ENCODE data around the gene SIL1. TPM values are rescaled to one million over a fixed set of nuclear protein-coding genes. Genes with fewer than 3 reads are reported as not detected.

Gene SIL1
- total and polyA plus RNA-seq, 2 donors from 2014 or later = 48.6 to 91.7 TPM

DNA sequence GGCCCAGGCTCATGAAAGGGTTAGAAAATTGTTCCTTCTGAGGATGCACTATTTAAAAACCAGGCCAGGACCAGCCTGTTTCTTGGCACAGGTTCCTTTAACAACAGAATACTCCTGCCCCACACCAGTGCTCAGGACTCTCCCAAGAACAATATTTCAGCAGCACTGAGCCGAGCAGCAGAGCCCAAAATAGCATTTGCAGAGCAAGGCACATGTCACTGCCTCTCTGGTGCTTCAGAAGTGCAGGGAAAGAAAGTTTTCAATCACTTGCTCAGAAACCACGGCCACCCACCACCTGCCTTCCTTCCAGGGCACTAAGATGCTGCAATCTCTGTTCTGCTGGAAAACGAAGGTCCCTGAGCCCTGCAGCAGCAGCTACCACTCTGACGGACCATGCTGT is 77.6 kb downstream of the SIL1 start:
- DNase-seq (no peak), FAIRE-seq (no peak)
- TF ChIP-seq, protein P1, sequence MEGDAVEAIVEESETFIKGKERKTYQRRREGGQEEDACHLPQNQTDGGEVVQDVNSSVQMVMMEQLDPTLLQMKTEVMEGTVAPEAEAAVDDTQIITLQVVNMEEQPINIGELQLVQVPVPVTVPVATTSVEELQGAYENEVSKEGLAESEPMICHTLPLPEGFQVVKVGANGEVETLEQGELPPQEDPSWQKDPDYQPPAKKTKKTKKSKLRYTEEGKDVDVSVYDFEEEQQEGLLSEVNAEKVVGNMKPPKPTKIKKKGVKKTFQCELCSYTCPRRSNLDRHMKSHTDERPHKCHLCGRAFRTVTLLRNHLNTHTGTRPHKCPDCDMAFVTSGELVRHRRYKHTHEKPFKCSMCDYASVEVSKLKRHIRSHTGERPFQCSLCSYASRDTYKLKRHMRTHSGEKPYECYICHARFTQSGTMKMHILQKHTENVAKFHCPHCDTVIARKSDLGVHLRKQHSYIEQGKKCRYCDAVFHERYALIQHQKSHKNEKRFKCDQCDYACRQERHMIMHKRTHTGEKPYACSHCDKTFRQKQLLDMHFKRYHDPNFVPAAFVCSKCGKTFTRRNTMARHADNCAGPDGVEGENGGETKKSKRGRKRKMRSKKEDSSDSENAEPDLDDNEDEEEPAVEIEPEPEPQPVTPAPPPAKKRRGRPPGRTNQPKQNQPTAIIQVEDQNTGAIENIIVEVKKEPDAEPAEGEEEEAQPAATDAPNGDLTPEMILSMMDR (IDR thresholded peaks at IDR 0.05; ENCODE audit: borderline replicate concordance, extremely low read depth, insufficient read depth) = no peak
- no peak overlapping the region for H3K9ac ChIP-seq (ENCODE audit: low read length in 3 of 3)
- intact Hi-C loops (cut with DNase I) = no loop called here
- H3K27me3 ChIP-seq (ENCODE audit: control insufficient read depth, insufficient read depth, low read length) = no peaks in the 10 kb centered on the region
- H3K9me3 ChIP-seq (ENCODE audit: control insufficient read depth in 2 of 3, insufficient read depth in 1 of 3, low read length in 3 of 3) = no peaks in the 10 kb centered on the region
- no peak overlapping the region for H3K27ac ChIP-seq (ENCODE audit: low read depth in 2 of 2, low read length in 2 of 2)
- peaks cover 0 to 4% (median 0%) of the 10 kb centered on the region in 3 donors for H3K4me1 ChIP-seq (ENCODE audit: control insufficient read depth in 2 of 3, insufficient read depth in 2 of 3, low read depth in 1 of 3, low read length in 3 of 3)
- H3K36me3 ChIP-seq (ENCODE audit: control insufficient read depth in 2 of 3, insufficient read depth in 3 of 3, low read length in 3 of 3) = peaks cover 0 to 19% (median 4%) of the 10 kb centered on the region in 3 donors
- no peak overlapping the region for H3K4me3 ChIP-seq (ENCODE audit: low read length in 3 of 3)

DNA sequence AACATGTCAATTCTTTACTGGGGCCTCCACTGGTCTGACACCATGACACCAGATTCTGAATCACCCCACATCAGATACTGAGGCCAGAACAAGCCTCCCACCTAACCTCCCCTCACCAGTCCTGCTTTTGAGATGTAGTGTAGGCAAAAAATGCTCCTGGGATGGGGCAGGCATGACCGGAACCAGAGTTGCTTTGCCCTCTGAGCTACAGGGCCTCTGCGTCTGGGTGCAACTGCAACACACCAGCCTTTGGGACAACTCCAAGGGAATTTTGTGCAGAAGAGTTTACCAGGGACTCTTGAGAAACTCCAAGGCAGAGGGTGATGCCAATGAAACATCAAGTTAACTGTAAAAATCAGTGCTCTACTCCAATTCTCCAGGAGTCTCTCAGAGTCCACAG is 79.4 kb downstream of the SIL1 start:
- Histone ChIP-seq H3K9me3 (ENCODE audit: control insufficient read depth in 2 of 3, insufficient read depth in 1 of 3, low read length in 3 of 3) (no peaks in the 10 kb centered on the region), H3K27me3 (ENCODE audit: control insufficient read depth, insufficient read depth, low read length) (no peaks in the 10 kb centered on the region), H3K27ac (ENCODE audit: low read depth in 2 of 2, low read length in 2 of 2) (no peak overlapping the region), H3K36me3 (ENCODE audit: control insufficient read depth in 2 of 3, insufficient read depth in 3 of 3, low read length in 3 of 3) (peaks cover 0 to 18% (median 4%) of the 10 kb centered on the region in 3 donors), H3K9ac (ENCODE audit: low read length in 3 of 3) (no peak overlapping the region), H3K4me3 (ENCODE audit: low read length in 3 of 3) (no peak overlapping the region), H3K4me1 (ENCODE audit: control insufficient read depth in 2 of 3, insufficient read depth in 2 of 3, low read depth in 1 of 3, low read length in 3 of 3) (peaks cover 0 to 4% (median 0%) of the 10 kb centered on the region in 3 donors)
- DNase-seq (no peak), FAIRE-seq (no peak)
- intact Hi-C loops (cut with DNase I) = no loop called here
- TF ChIP-seq, protein P1 (IDR thresholded peaks at IDR 0.05; ENCODE audit: borderline replicate concordance, extremely low read depth, insufficient read depth) = no peak

DNA sequence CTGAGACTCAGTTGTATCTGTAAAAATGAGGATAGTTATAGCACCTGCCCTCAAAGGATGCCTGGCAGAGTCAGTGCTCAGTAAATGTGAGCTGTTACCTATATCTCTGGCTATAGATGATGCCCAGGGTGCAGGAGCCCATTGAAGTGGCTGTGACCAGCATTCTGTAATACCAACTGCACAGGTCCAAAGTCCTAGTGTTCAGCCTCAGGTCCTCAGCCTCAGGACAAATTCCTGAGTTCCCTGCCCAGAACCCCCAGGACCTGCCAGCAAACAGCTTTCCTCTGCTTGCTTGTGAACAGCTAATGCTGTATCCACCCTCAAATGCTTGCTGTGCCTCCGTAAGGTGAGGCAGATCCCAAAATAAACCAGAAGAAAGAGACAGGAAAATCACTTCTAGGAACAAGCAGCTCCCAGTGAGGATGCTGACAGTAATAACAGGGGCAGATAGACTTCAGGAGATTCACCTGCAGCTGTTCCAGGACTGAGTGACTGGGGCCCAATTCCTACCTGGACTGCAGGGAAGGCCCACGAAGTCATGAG is 80.8 kb downstream of the SIL1 start:
- no peak for FAIRE-seq
- TF ChIP-seq, protein P1 (IDR thresholded peaks at IDR 0.05; ENCODE audit: borderline replicate concordance, extremely low read depth, insufficient read depth) = no peak

More for the DNA sequence above, 80.8 kb downstream of the SIL1 start:
- DNase-seq = no peak
- no peaks in the 10 kb centered on the region for H3K27me3 ChIP-seq (ENCODE audit: control insufficient read depth, insufficient read depth, low read length)
- H3K27ac ChIP-seq (ENCODE audit: low read depth in 2 of 2, low read length in 2 of 2) = no peak overlapping the region
- peaks cover 0 to 4% (median 0%) of the 10 kb centered on the region in 3 donors for H3K4me1 ChIP-seq (ENCODE audit: control insufficient read depth in 2 of 3, insufficient read depth in 2 of 3, low read depth in 1 of 3, low read length in 3 of 3)
- H3K9me3 ChIP-seq (ENCODE audit: control insufficient read depth in 2 of 3, insufficient read depth in 1 of 3, low read length in 3 of 3) = no peaks in the 10 kb centered on the region
- H3K36me3 ChIP-seq (ENCODE audit: control insufficient read depth in 2 of 3, insufficient read depth in 3 of 3, low read length in 3 of 3) = peaks cover 0 to 18% (median 0%) of the 10 kb centered on the region in 3 donors
- intact Hi-C loops (cut with DNase I) = no loop called here
- no peak overlapping the region for H3K9ac ChIP-seq (ENCODE audit: low read length in 3 of 3)
- no peak overlapping the region for H3K4me3 ChIP-seq (ENCODE audit: low read length in 3 of 3)
